Measurements from ENCODE around the gene ZNF443.
A peak's percentile ranks its signal among the peaks of the same experiment; 100 is the strongest.
"Not testable (repeated sequence)": the region's sequence is repeated elsewhere in the genome, so short reads cannot be mapped to it uniquely, and the experiment has no call there.

ZNF443 gene

GRCh38 chr19:12440541-12441316 is at the start of gene ZNF443:
TSS of gene ZNF443 (minus strand) at chr19:12441021. CDS start at chr19:12440914, 107 bp downstream.
- peak within 1 kb of the TSS; percentile 94 for H3K27ac Mint-ChIP-seq (ENCODE audit: low read depth)
- H3K36me3 Mint-ChIP-seq (ENCODE audit: insufficient read depth): peaks cover 7% of the 10 kb centered on the region

GRCh38 chr19:12486265-12486783 is 45.5 kb upstream of the ZNF443 start:
- H3K4me3 Mint-ChIP-seq; H3K9me3 Mint-ChIP-seq; ATAC-seq (replicated peaks; ENCODE audit: extremely low read depth, poor library complexity, severe bottlenecking); H3K27me3 Mint-ChIP-seq; H3K27ac Mint-ChIP-seq (ENCODE audit: low read depth); DNase-seq (ENCODE audit: low spot score in 2 of 2); H3K36me3 Mint-ChIP-seq (ENCODE audit: insufficient read depth): not testable (repeated sequence)
- H3K4me1 Mint-ChIP-seq: peaks cover 30% of the 10 kb centered on the region

More at GRCh38 chr19:12440541-12441316, at the start of gene ZNF443:
- no peaks in the 10 kb centered on the region for H3K27me3 Mint-ChIP-seq
- H3K4me1 Mint-ChIP-seq: peaks cover 10% of the 10 kb centered on the region
- DNase-seq (ENCODE audit: low spot score in 2 of 2) (peak; percentile 98 to 100), ATAC-seq (replicated peaks; ENCODE audit: extremely low read depth, poor library complexity, severe bottlenecking) (peak; percentile 98)
- H3K4me3 Mint-ChIP-seq: peak within 1 kb of the TSS; percentile 99
- H3K9me3 Mint-ChIP-seq: peaks cover 8% of the 10 kb centered on the region

GRCh38 chr19:12485571-12485970 is 44.8 kb upstream of the ZNF443 start:
- Mint-ChIP-seq H3K9me3 (no peaks in the 10 kb centered on the region), H3K36me3 (ENCODE audit: insufficient read depth) (peaks cover 4% of the 10 kb centered on the region)

GRCh38 chr19:12485052-12485416 is 44.2 kb upstream of the ZNF443 start:
- ATAC-seq (replicated peaks; ENCODE audit: extremely low read depth, poor library complexity, severe bottlenecking) (peak; percentile 17), DNase-seq (ENCODE audit: low spot score in 2 of 2) (no peak)
- Mint-ChIP-seq H3K9me3 (no peaks in the 10 kb centered on the region), H3K27ac (ENCODE audit: low read depth) (peak overlapping the region; percentile 82), H3K4me1 (peaks cover 31% of the 10 kb centered on the region), H3K36me3 (ENCODE audit: insufficient read depth) (peaks cover 4% of the 10 kb centered on the region), H3K27me3 (no peaks in the 10 kb centered on the region), H3K4me3 (peak overlapping the region; percentile 94)

More at GRCh38 chr19:12485571-12485970, 44.8 kb upstream of the ZNF443 start:
- ATAC-seq (replicated peaks; ENCODE audit: extremely low read depth, poor library complexity, severe bottlenecking) (no peak), DNase-seq (ENCODE audit: low spot score in 2 of 2) (no peak)
- no peaks in the 10 kb centered on the region for H3K27me3 Mint-ChIP-seq
- H3K4me3 Mint-ChIP-seq: peak overlapping the region; percentile 94
- H3K4me1 Mint-ChIP-seq: peaks cover 31% of the 10 kb centered on the region
- peak overlapping the region; percentile 82 for H3K27ac Mint-ChIP-seq (ENCODE audit: low read depth)

GRCh38 chr19:12484371-12485051 is 43.7 kb upstream of the ZNF443 start, which contains the start of gene ZNF709:
TSS of gene ZNF709 (minus strand) at chr19:12484816. CDS start at chr19:12484657, 159 bp downstream.
- Mint-ChIP-seq H3K27me3 (no peaks in the 10 kb centered on the region), H3K9me3 (no peaks in the 10 kb centered on the region), H3K27ac (ENCODE audit: low read depth) (peak within 1 kb of the TSS; percentile 82), H3K4me3 (peak within 1 kb of the TSS; percentile 94), H3K36me3 (ENCODE audit: insufficient read depth) (peaks cover 4% of the 10 kb centered on the region), H3K4me1 (peaks cover 31% of the 10 kb centered on the region)
- DNase-seq (ENCODE audit: low spot score in 2 of 2): peak; percentile 75 to 79
- peak; percentile 94 for ATAC-seq (replicated peaks; ENCODE audit: extremely low read depth, poor library complexity, severe bottlenecking)

- Mint-ChIP-seq H3K4me1 (peaks cover 31% of the 10 kb centered on the region), H3K27me3 (no peaks in the 10 kb centered on the region), H3K27ac (ENCODE audit: low read depth) (peak overlapping the region; percentile 82), H3K36me3 (ENCODE audit: insufficient read depth) (peaks cover 4% of the 10 kb centered on the region), H3K4me3 (peak overlapping the region; percentile 94), H3K9me3 (no peaks in the 10 kb centered on the region)
- ATAC-seq (replicated peaks; ENCODE audit: extremely low read depth, poor library complexity, severe bottlenecking) (no peak), DNase-seq (ENCODE audit: low spot score in 2 of 2) (no peak)
These were observed 43.2 kb upstream of the ZNF443 start for GRCh38 chr19:12484011-12484370.

- peaks cover 43% of the 10 kb centered on the region for H3K4me1 Mint-ChIP-seq
- no peaks in the 10 kb centered on the region for H3K27me3 Mint-ChIP-seq
- no peak overlapping the region for H3K4me3 Mint-ChIP-seq
- H3K9me3 Mint-ChIP-seq: no peaks in the 10 kb centered on the region
- ATAC-seq (replicated peaks; ENCODE audit: extremely low read depth, poor library complexity, severe bottlenecking) (no peak), DNase-seq (ENCODE audit: low spot score in 2 of 2) (no peak)
- H3K36me3 Mint-ChIP-seq (ENCODE audit: insufficient read depth): peaks cover 4% of the 10 kb centered on the region
- H3K27ac Mint-ChIP-seq (ENCODE audit: low read depth): peak overlapping the region; percentile 19
These were observed 41.7 kb upstream of the ZNF443 start for GRCh38 chr19:12482509-12482886.

- no peak overlapping the region for H3K4me3 Mint-ChIP-seq
- no peaks in the 10 kb centered on the region for H3K27me3 Mint-ChIP-seq
- peak overlapping the region; percentile 19 for H3K27ac Mint-ChIP-seq (ENCODE audit: low read depth)
These were observed 41.1 kb upstream of the ZNF443 start for GRCh38 chr19:12481781-12482508.

GRCh38 chr19:12478234-12478941 is 37.6 kb upstream of the ZNF443 start:
- Mint-ChIP-seq H3K27ac (ENCODE audit: low read depth) (peak overlapping the region; percentile 54), H3K4me1 (peaks cover 38% of the 10 kb centered on the region), H3K4me3 (no peak overlapping the region), H3K27me3 (no peaks in the 10 kb centered on the region), H3K36me3 (ENCODE audit: insufficient read depth) (peaks cover 2% of the 10 kb centered on the region), H3K9me3 (no peaks in the 10 kb centered on the region)
- no peak for ATAC-seq (replicated peaks; ENCODE audit: extremely low read depth, poor library complexity, severe bottlenecking)
- DNase-seq (ENCODE audit: low spot score in 2 of 2): no peak

More at GRCh38 chr19:12481781-12482508, 41.1 kb upstream of the ZNF443 start:
- Mint-ChIP-seq H3K4me1 (peaks cover 43% of the 10 kb centered on the region), H3K36me3 (ENCODE audit: insufficient read depth) (peaks cover 4% of the 10 kb centered on the region), H3K9me3 (no peaks in the 10 kb centered on the region)
- ATAC-seq (replicated peaks; ENCODE audit: extremely low read depth, poor library complexity, severe bottlenecking) (no peak), DNase-seq (ENCODE audit: low spot score in 2 of 2) (no peak)

GRCh38 chr19:12467651-12468050 is 26.8 kb upstream of the ZNF443 start:
- ATAC-seq (replicated peaks; ENCODE audit: extremely low read depth, poor library complexity, severe bottlenecking); H3K9me3 Mint-ChIP-seq; H3K27me3 Mint-ChIP-seq; H3K4me1 Mint-ChIP-seq; H3K36me3 Mint-ChIP-seq (ENCODE audit: insufficient read depth); DNase-seq (ENCODE audit: low spot score in 2 of 2); H3K27ac Mint-ChIP-seq (ENCODE audit: low read depth); H3K4me3 Mint-ChIP-seq: not testable (repeated sequence)

GRCh38 chr19:12465211-12465610 is 24.4 kb upstream of the ZNF443 start:
- ATAC-seq (replicated peaks; ENCODE audit: extremely low read depth, poor library complexity, severe bottlenecking) (no peak), DNase-seq (ENCODE audit: low spot score in 2 of 2) (no peak)
- no peaks in the 10 kb centered on the region for H3K27me3 Mint-ChIP-seq
- no peak overlapping the region for H3K27ac Mint-ChIP-seq (ENCODE audit: low read depth)
- H3K4me3 Mint-ChIP-seq: no peak overlapping the region
- H3K9me3 Mint-ChIP-seq: peaks cover 15% of the 10 kb centered on the region
- H3K4me1 Mint-ChIP-seq: no peaks in the 10 kb centered on the region
- H3K36me3 Mint-ChIP-seq (ENCODE audit: insufficient read depth): peaks cover 10% of the 10 kb centered on the region

- Mint-ChIP-seq H3K4me1 (no peaks in the 10 kb centered on the region), H3K27ac (ENCODE audit: low read depth) (no peak overlapping the region), H3K9me3 (peaks cover 15% of the 10 kb centered on the region), H3K4me3 (no peak overlapping the region), H3K36me3 (ENCODE audit: insufficient read depth) (peaks cover 10% of the 10 kb centered on the region), H3K27me3 (no peaks in the 10 kb centered on the region)
- DNase-seq (ENCODE audit: low spot score in 2 of 2) (no peak), ATAC-seq (replicated peaks; ENCODE audit: extremely low read depth, poor library complexity, severe bottlenecking) (no peak)
These were observed 23.9 kb upstream of the ZNF443 start for GRCh38 chr19:12464769-12465168.

Data from central memory CD8-positive, alpha-beta T cell (primary cell).